ENCODE measurements around the gene BTBD6.

BTBD6 gene

GRCh38 chr14:105248368-105249181 lies at the start of gene BTBD6:
Gene BTBD6 (plus strand): TSS chr14:105248533. CDS start chr14:105248712, 179 bp downstream.
- DNase-seq: peak; percentile 38

- DNase-seq: no peak
Observed at GRCh38 chr14:105198588-105198987, 49.7 kb upstream of the BTBD6 start.

GRCh38 chr14:105199093-105199492 lies 49.2 kb upstream of the BTBD6 start:
- DNase-seq: no peak

GRCh38 chr14:105200074-105200473 lies 48.3 kb upstream of the BTBD6 start:
- DNase-seq: no peak

- DNase-seq: no peak
Observed at GRCh38 chr14:105200641-105201040, 47.7 kb upstream of the BTBD6 start.

- no peak for DNase-seq
Observed at GRCh38 chr14:105201156-105201924, 47.0 kb upstream of the BTBD6 start.

- DNase-seq: no peak
Observed at GRCh38 chr14:105201925-105202513, 46.3 kb upstream of the BTBD6 start.

- no peak for DNase-seq
Observed at GRCh38 chr14:105203057-105203531, 45.2 kb upstream of the BTBD6 start.

GRCh38 chr14:105203701-105204100 lies 44.6 kb upstream of the BTBD6 start:
- DNase-seq: no peak

- DNase-seq: no peak
Observed at GRCh38 chr14:105204206-105204930, 44.0 kb upstream of the BTBD6 start.

GRCh38 chr14:105204931-105205672 lies 43.2 kb upstream of the BTBD6 start:
- no peak for DNase-seq

- DNase-seq: no peak
Observed at GRCh38 chr14:105205673-105206208, 42.6 kb upstream of the BTBD6 start.

GRCh38 chr14:105206873-105207272 lies 41.5 kb upstream of the BTBD6 start:
- DNase-seq: no peak

GRCh38 chr14:105207460-105207901 lies 40.9 kb upstream of the BTBD6 start:
- DNase-seq: no peak

GRCh38 chr14:105207996-105208737 lies 40.2 kb upstream of the BTBD6 start:
- no peak for DNase-seq

- DNase-seq: no peak
Observed at GRCh38 chr14:105208738-105209075, 39.6 kb upstream of the BTBD6 start.

GRCh38 chr14:105209091-105209490 lies 39.2 kb upstream of the BTBD6 start:
- DNase-seq: no peak

GRCh38 chr14:105209646-105210045 lies 38.7 kb upstream of the BTBD6 start:
- no peak for DNase-seq

- no peak for DNase-seq
Observed at GRCh38 chr14:105210266-105211025, 37.9 kb upstream of the BTBD6 start.

- DNase-seq: no peak
Observed at GRCh38 chr14:105211086-105211757, 37.1 kb upstream of the BTBD6 start.

Measured in NCI-H2081 treated with DMSO at 0.1 percent for 48 hours (cell line).